Parathyroid adenoma (tissue), 2 donors: ENCODE measurements around the gene CCDC88A.
"Not testable (repeated sequence)": the region's sequence is repeated elsewhere in the genome, so short reads cannot be mapped to it uniquely, and the experiment has no call there.

ENCODE experiments used
- H2AFZ ChIP-seq: fragments of 300-600 bp; sonication (generic); one replicate; pipeline ENCODE4 v1.7.0; 2017; ENCODE audit warnings: antibody characterized with exemption, mild to moderate bottlenecking
- H3K27ac ChIP-seq: fragments of 300-600 bp; sonication (generic); one replicate; pipeline ENCODE4 v1.7.0; 2017
- H3K27me3 ChIP-seq: fragments of 300-600 bp; sonication (generic); one replicate; pipeline ENCODE4 v1.7.0; 2017; ENCODE audit warnings: low read length; ENCODE audit not compliant: control insufficient read depth, insufficient read depth
- H3K36me3 ChIP-seq: fragments of 300-600 bp; sonication (generic); one replicate; pipeline ENCODE4 v1.7.0; 2017; ENCODE audit warnings: low read length; ENCODE audit not compliant: control insufficient read depth, insufficient read depth
- H3K4me1 ChIP-seq: fragments of 300-600 bp; sonication (generic); one replicate; pipeline ENCODE4 v1.7.0; 2017; ENCODE audit warnings: control low read depth
- H3K4me2 ChIP-seq: fragments of 300-600 bp; sonication (generic); one replicate; pipeline ENCODE4 v1.7.0; 2017; ENCODE audit warnings: low read length
- H3K4me3 ChIP-seq: fragments of 300-600 bp; sonication (generic); one replicate; pipeline ENCODE4 v1.7.0; 2017; ENCODE audit warnings: low read depth, low read length
- H3K79me2 ChIP-seq: fragments of 300-600 bp; sonication (generic); one replicate; pipeline ENCODE4 v1.7.0; 2017; ENCODE audit warnings: control low read depth
- H3K9ac ChIP-seq: fragments of 300-600 bp; sonication (generic); one replicate; pipeline ENCODE4 v1.7.0; 2017; ENCODE audit warnings: mild to moderate bottlenecking
- H3K9me3 ChIP-seq: fragments of 300-600 bp; sonication (generic); one replicate; pipeline ENCODE4 v1.7.0; 2017; ENCODE audit warnings: low read length; ENCODE audit not compliant: control insufficient read depth
- CTCF ChIP-seq: fragments of 300-600 bp; sonication (generic); IDR thresholded peaks from one replicate; pipeline ENCODE4 v1.7.0; 2017; ENCODE audit warnings: antibody characterized with exemption, mild to moderate bottlenecking
- donor health status: primary hyperparathyroidism.

Gene CCDC88A

GRCh38 chr2:55269645-55269990 is 150.0 kb downstream of the CCDC88A start:
- H3K36me3 ChIP-seq: no peaks in the 10 kb centered on the region
- peak overlapping the region; percentile 97 for H3K4me3 ChIP-seq
- no peak overlapping the region for H3K9ac ChIP-seq
- no peaks in the 10 kb centered on the region for H3K79me2 ChIP-seq
- H3K9me3 ChIP-seq: no peaks in the 10 kb centered on the region
- no peak for TF ChIP-seq CTCF
- peak overlapping the region; percentile 80 for H3K4me2 ChIP-seq
- H3K4me1 ChIP-seq: peaks cover 3% of the 10 kb centered on the region
- peak overlapping the region; percentile 96 for H2AFZ ChIP-seq
- H3K27ac ChIP-seq: peak overlapping the region; percentile 85
- no peaks in the 10 kb centered on the region for H3K27me3 ChIP-seq

- H2AFZ ChIP-seq: peak within 1 kb of the TSS; percentile 96
- H3K36me3 ChIP-seq: no peaks in the 10 kb centered on the region
- peak within 1 kb of the TSS; percentile 85 for H3K27ac ChIP-seq
- no peaks in the 10 kb centered on the region for H3K9me3 ChIP-seq
- peaks cover 3% of the 10 kb centered on the region for H3K4me1 ChIP-seq
- no peaks in the 10 kb centered on the region for H3K79me2 ChIP-seq
- peak within 1 kb of the TSS; percentile 64 for H3K9ac ChIP-seq
- H3K27me3 ChIP-seq: no peaks in the 10 kb centered on the region
- TF ChIP-seq CTCF: no peak
- peak within 1 kb of the TSS; percentile 80 for H3K4me2 ChIP-seq
- H3K4me3 ChIP-seq: peak within 1 kb of the TSS; percentile 97
These were observed 150.6 kb downstream of the CCDC88A start, which contains the start of gene MTIF2 for GRCh38 chr2:55268907-55269644. Gene MTIF2, minus strand, starts transcription at chr2:55269231. Its CDS starts 5,373 bp downstream, at chr2:55263858.

- no peak for TF ChIP-seq CTCF
- H3K27ac ChIP-seq: peak overlapping the region; percentile 85
- H3K4me3 ChIP-seq: peak overlapping the region; percentile 97
These were observed 151.3 kb downstream of the CCDC88A start for GRCh38 chr2:55268288-55268906.

GRCh38 chr2:55259586-55259985 is 160.1 kb downstream of the CCDC88A start:
- not testable (repeated sequence) for H3K79me2 ChIP-seq, H3K4me1 ChIP-seq, H2AFZ ChIP-seq, H3K9ac ChIP-seq, H3K4me3 ChIP-seq, H3K4me2 ChIP-seq, H3K9me3 ChIP-seq, H3K27ac ChIP-seq, H3K36me3 ChIP-seq, H3K27me3 ChIP-seq

More at GRCh38 chr2:55268288-55268906, 151.3 kb downstream of the CCDC88A start:
- H3K9ac ChIP-seq: peak overlapping the region; percentile 64
- H2AFZ ChIP-seq: peak overlapping the region; percentile 96
- peaks cover 3% of the 10 kb centered on the region for H3K4me1 ChIP-seq
- peak overlapping the region; percentile 80 for H3K4me2 ChIP-seq
- H3K79me2 ChIP-seq: no peaks in the 10 kb centered on the region
- H3K36me3 ChIP-seq: no peaks in the 10 kb centered on the region
- no peaks in the 10 kb centered on the region for H3K9me3 ChIP-seq
- H3K27me3 ChIP-seq: no peaks in the 10 kb centered on the region

- Histone ChIP-seq H3K4me1 (no peaks in the 10 kb centered on the region), H3K4me2 (no peak overlapping the region), H3K27me3 (no peaks in the 10 kb centered on the region), H3K36me3 (no peaks in the 10 kb centered on the region), H3K4me3 (no peak overlapping the region), H3K27ac (no peak overlapping the region), H3K9ac (no peak overlapping the region), H2AFZ (no peak overlapping the region), H3K9me3 (no peaks in the 10 kb centered on the region), H3K79me2 (no peaks in the 10 kb centered on the region)
- TF ChIP-seq CTCF: no peak
These were observed 166.8 kb downstream of the CCDC88A start for GRCh38 chr2:55252832-55253231.
